Measurements from ENCODE around the gene SNRPD3.

SNRPD3 gene

GRCh38 chr22:24555165-24556039 is at the start of gene SNRPD3:
TSS of gene SNRPD3 (plus strand) at chr22:24555999. CDS start at chr22:24557675, 1,676 bp downstream.
- H3K27ac ChIP-seq (ENCODE audit: low read length), result peak within 1 kb of the TSS; percentile 100
- no peaks in the 10 kb centered on the region for H3K27me3 ChIP-seq (ENCODE audit: insufficient read depth, low read length)
- H3K4me3 ChIP-seq (ENCODE audit: low read length), result peak within 1 kb of the TSS; percentile 98
- H3K36me3 ChIP-seq (ENCODE audit: insufficient read depth, low read depth, low read length), result peaks cover 36% of the 10 kb centered on the region
- peak within 1 kb of the TSS; percentile 99 for H3K9ac ChIP-seq (ENCODE audit: low read depth, low read length)
- H3K4me1 ChIP-seq (ENCODE audit: insufficient read depth, low read length), result peaks cover 10% of the 10 kb centered on the region
- no peaks in the 10 kb centered on the region for H3K9me3 ChIP-seq (ENCODE audit: insufficient read depth, low read depth, low read length)

GRCh38 chr22:24506802-24507438 is 48.9 kb upstream of the SNRPD3 start:
- Histone ChIP-seq H3K9ac (ENCODE audit: low read depth, low read length) (no peak overlapping the region; the same call in 1 of the 2 replicates), H3K9me3 (ENCODE audit: insufficient read depth, low read depth, low read length) (no peaks in the 10 kb centered on the region), H3K27me3 (ENCODE audit: insufficient read depth, low read length) (no peaks in the 10 kb centered on the region), H3K27ac (ENCODE audit: low read length) (peak overlapping the region; percentile 48), H3K36me3 (ENCODE audit: insufficient read depth, low read depth, low read length) (no peaks in the 10 kb centered on the region), H3K4me1 (ENCODE audit: insufficient read depth, low read length) (peaks cover 14% of the 10 kb centered on the region; the same call in 1 of the 2 replicates), H3K4me3 (ENCODE audit: low read length) (peak overlapping the region; percentile 7; the same call in 1 of the 2 replicates)

- no peaks in the 10 kb centered on the region for H3K36me3 ChIP-seq (ENCODE audit: insufficient read depth, low read depth, low read length)
- H3K9me3 ChIP-seq (ENCODE audit: insufficient read depth, low read depth, low read length), result no peaks in the 10 kb centered on the region
- H3K4me1 ChIP-seq (ENCODE audit: insufficient read depth, low read length), result peaks cover 14% of the 10 kb centered on the region; the same call in 1 of the 2 replicates
- no peak overlapping the region for H3K27ac ChIP-seq (ENCODE audit: low read length)
- H3K4me3 ChIP-seq (ENCODE audit: low read length), result peak overlapping the region; percentile 7; the same call in 1 of the 2 replicates
- no peaks in the 10 kb centered on the region for H3K27me3 ChIP-seq (ENCODE audit: insufficient read depth, low read length)
- no peak overlapping the region for H3K9ac ChIP-seq (ENCODE audit: low read depth, low read length)
Measured at GRCh38 chr22:24507716-24508115, 48.1 kb upstream of the SNRPD3 start.

- no peaks in the 10 kb centered on the region for H3K9me3 ChIP-seq (ENCODE audit: insufficient read depth, low read depth, low read length)
- no peak overlapping the region for H3K9ac ChIP-seq (ENCODE audit: low read depth, low read length)
- H3K27ac ChIP-seq (ENCODE audit: low read length), result no peak overlapping the region
- no peaks in the 10 kb centered on the region for H3K36me3 ChIP-seq (ENCODE audit: insufficient read depth, low read depth, low read length)
- H3K4me1 ChIP-seq (ENCODE audit: insufficient read depth, low read length), result peaks cover 14% of the 10 kb centered on the region; the same call in 1 of the 2 replicates
- H3K4me3 ChIP-seq (ENCODE audit: low read length), result no peak overlapping the region
- no peaks in the 10 kb centered on the region for H3K27me3 ChIP-seq (ENCODE audit: insufficient read depth, low read length)
Measured at GRCh38 chr22:24510637-24511625, 44.9 kb upstream of the SNRPD3 start.

GRCh38 chr22:24512043-24512442 is 43.8 kb upstream of the SNRPD3 start:
- no peaks in the 10 kb centered on the region for H3K9me3 ChIP-seq (ENCODE audit: insufficient read depth, low read depth, low read length)
- H3K27me3 ChIP-seq (ENCODE audit: insufficient read depth, low read length), result no peaks in the 10 kb centered on the region
- H3K4me3 ChIP-seq (ENCODE audit: low read length), result no peak overlapping the region
- H3K27ac ChIP-seq (ENCODE audit: low read length), result no peak overlapping the region
- H3K4me1 ChIP-seq (ENCODE audit: insufficient read depth, low read length), result peaks cover 10% of the 10 kb centered on the region; the same call in 1 of the 2 replicates
- no peak overlapping the region for H3K9ac ChIP-seq (ENCODE audit: low read depth, low read length)
- no peaks in the 10 kb centered on the region for H3K36me3 ChIP-seq (ENCODE audit: insufficient read depth, low read depth, low read length)

GRCh38 chr22:24513378-24514240 is 42.2 kb upstream of the SNRPD3 start:
- H3K9ac ChIP-seq (ENCODE audit: low read depth, low read length), result no peak overlapping the region
- no peak overlapping the region for H3K4me3 ChIP-seq (ENCODE audit: low read length)
- H3K27me3 ChIP-seq (ENCODE audit: insufficient read depth, low read length), result no peaks in the 10 kb centered on the region
- H3K36me3 ChIP-seq (ENCODE audit: insufficient read depth, low read depth, low read length), result no peaks in the 10 kb centered on the region
- no peak overlapping the region for H3K27ac ChIP-seq (ENCODE audit: low read length)
- no peaks in the 10 kb centered on the region for H3K9me3 ChIP-seq (ENCODE audit: insufficient read depth, low read depth, low read length)
- H3K4me1 ChIP-seq (ENCODE audit: insufficient read depth, low read length), result peaks cover 4% of the 10 kb centered on the region; the same call in 1 of the 2 replicates

- Histone ChIP-seq H3K27me3 (ENCODE audit: insufficient read depth, low read length) (no peaks in the 10 kb centered on the region), H3K27ac (ENCODE audit: low read length) (no peak overlapping the region), H3K9ac (ENCODE audit: low read depth, low read length) (no peak overlapping the region), H3K36me3 (ENCODE audit: insufficient read depth, low read depth, low read length) (no peaks in the 10 kb centered on the region), H3K4me1 (ENCODE audit: insufficient read depth, low read length) (peaks cover 4% of the 10 kb centered on the region; the same call in 1 of the 2 replicates), H3K4me3 (ENCODE audit: low read length) (no peak overlapping the region), H3K9me3 (ENCODE audit: insufficient read depth, low read depth, low read length) (no peaks in the 10 kb centered on the region)
Measured at GRCh38 chr22:24514241-24515026, 41.4 kb upstream of the SNRPD3 start.

GRCh38 chr22:24515027-24515338 is 40.8 kb upstream of the SNRPD3 start:
- Histone ChIP-seq H3K4me3 (ENCODE audit: low read length) (no peak overlapping the region), H3K36me3 (ENCODE audit: insufficient read depth, low read depth, low read length) (no peaks in the 10 kb centered on the region), H3K4me1 (ENCODE audit: insufficient read depth, low read length) (peaks cover 4% of the 10 kb centered on the region; the same call in 1 of the 2 replicates), H3K9me3 (ENCODE audit: insufficient read depth, low read depth, low read length) (no peaks in the 10 kb centered on the region), H3K9ac (ENCODE audit: low read depth, low read length) (no peak overlapping the region), H3K27me3 (ENCODE audit: insufficient read depth, low read length) (no peaks in the 10 kb centered on the region), H3K27ac (ENCODE audit: low read length) (no peak overlapping the region)

- Histone ChIP-seq H3K4me1 (ENCODE audit: insufficient read depth, low read length) (peaks cover 4% of the 10 kb centered on the region; the same call in 1 of the 2 replicates), H3K9me3 (ENCODE audit: insufficient read depth, low read depth, low read length) (no peaks in the 10 kb centered on the region), H3K36me3 (ENCODE audit: insufficient read depth, low read depth, low read length) (no peaks in the 10 kb centered on the region), H3K27ac (ENCODE audit: low read length) (no peak overlapping the region), H3K4me3 (ENCODE audit: low read length) (no peak overlapping the region), H3K9ac (ENCODE audit: low read depth, low read length) (no peak overlapping the region), H3K27me3 (ENCODE audit: insufficient read depth, low read length) (no peaks in the 10 kb centered on the region)
Measured at GRCh38 chr22:24516301-24516737, 39.5 kb upstream of the SNRPD3 start.

- no peaks in the 10 kb centered on the region for H3K27me3 ChIP-seq (ENCODE audit: insufficient read depth, low read length)
- no peaks in the 10 kb centered on the region for H3K9me3 ChIP-seq (ENCODE audit: insufficient read depth, low read depth, low read length)
- peaks cover 7% of the 10 kb centered on the region; the same call in 1 of the 2 replicates for H3K4me1 ChIP-seq (ENCODE audit: insufficient read depth, low read length)
- no peak overlapping the region for H3K27ac ChIP-seq (ENCODE audit: low read length)
- H3K9ac ChIP-seq (ENCODE audit: low read depth, low read length), result no peak overlapping the region
- no peaks in the 10 kb centered on the region for H3K36me3 ChIP-seq (ENCODE audit: insufficient read depth, low read depth, low read length)
- no peak overlapping the region for H3K4me3 ChIP-seq (ENCODE audit: low read length)
Measured at GRCh38 chr22:24517446-24517845, 38.4 kb upstream of the SNRPD3 start.

All from iPS-20b (cell line).